ENCODE results near the gene MBTPS1.

GRCh38 chr16:84161037-84161436, 44.3 kb upstream of the MBTPS1 start:
- no peak for TF ChIP-seq CTCF (IDR thresholded peaks at IDR 0.05)
- TF ChIP-seq ZFX (IDR thresholded peaks at IDR 0.05; ENCODE audit: borderline replicate concordance) = no peak

All from 22Rv1 (cell line).